Trophoblast cell (in vitro differentiated cells and primary cell): ENCODE results near the gene ERV3-1.
"Not testable (repeated sequence)": the region's sequence is repeated elsewhere in the genome, so short reads cannot be mapped to it uniquely, and the experiment has no call there.

Source experiments
- DNase-seq, 2 donors: peaks; one replicate each; pipeline ENCODE4 v3.0.0-alpha.2; 2016
- H2AFZ ChIP-seq: 2 replicates; pipeline ENCODE4 v1.6.1; 2013; ENCODE audit warnings: low read length, moderate library complexity, mild to moderate bottlenecking; ENCODE audit not compliant: insufficient read depth, poor library complexity
- H2AK5ac ChIP-seq: 2 replicates; pipeline ENCODE4 v1.6.1; 2013; ENCODE audit warnings: mild to moderate bottlenecking, low read length
- H2BK120ac ChIP-seq: 2 replicates; pipeline ENCODE4 v1.6.1; 2013; ENCODE audit warnings: low read length, mild to moderate bottlenecking, moderate library complexity; ENCODE audit not compliant: insufficient read depth, poor library complexity
- H2BK12ac ChIP-seq: 2 replicates; pipeline ENCODE4 v1.6.1; 2013; ENCODE audit warnings: mild to moderate bottlenecking, low read length, moderate library complexity
- H2BK5ac ChIP-seq: 2 replicates; pipeline ENCODE4 v1.6.1; 2013; ENCODE audit warnings: low read length, low read depth, moderate library complexity, mild to moderate bottlenecking; ENCODE audit not compliant: poor library complexity
- H3K14ac ChIP-seq: 2 replicates; pipeline ENCODE4 v1.6.1; 2013; ENCODE audit warnings: mild to moderate bottlenecking, low read length
- H3K18ac ChIP-seq: 2 replicates; pipeline ENCODE4 v1.6.1; 2013; ENCODE audit warnings: mild to moderate bottlenecking, low read length
- H3K23ac ChIP-seq: 2 replicates; pipeline ENCODE4 v1.6.1; 2013; ENCODE audit warnings: low read length
- H3K27ac ChIP-seq: 2 replicates; pipeline ENCODE4 v1.5.1; 2013; ENCODE audit warnings: low read depth, mild to moderate bottlenecking, inconsistent platforms, low read length, moderate library complexity
- H3K27me3 ChIP-seq: 2 replicates; pipeline ENCODE4 v1.6.1; 2013; ENCODE audit warnings: inconsistent platforms, mild to moderate bottlenecking, low read length, moderate library complexity; ENCODE audit not compliant: insufficient read depth
- H3K36me3 ChIP-seq, 2 experiments: 1 replicate in 1 of 2; 2 replicates in 1 of 2; pipeline ENCODE4 v1.6.1; 2013; ENCODE audit warnings: low read length in 2 of 2, mild to moderate bottlenecking in 2 of 2, moderate library complexity in 1 of 2; ENCODE audit not compliant: insufficient read depth in 2 of 2, control insufficient read depth in 1 of 2
- H3K4ac ChIP-seq: 2 replicates; pipeline ENCODE4 v1.6.1; 2013; ENCODE audit warnings: low read depth, mild to moderate bottlenecking, low read length, moderate library complexity
- H3K4me1 ChIP-seq, 2 experiments: 1 replicate in 1 of 2; 2 replicates in 1 of 2; pipeline ENCODE4 v1.6.1; 2013; ENCODE audit warnings: low read length in 2 of 2, mild to moderate bottlenecking in 2 of 2, moderate library complexity in 1 of 2; ENCODE audit not compliant: insufficient read depth in 2 of 2, control insufficient read depth in 1 of 2
- H3K4me2 ChIP-seq: 2 replicates; pipeline ENCODE4 v1.6.1; 2013; ENCODE audit warnings: inconsistent platforms, mild to moderate bottlenecking, low read length, moderate library complexity
- H3K4me3 ChIP-seq: 2 replicates; pipeline ENCODE4 v1.5.1; 2013; ENCODE audit warnings: mild to moderate bottlenecking, low read depth, low read length, inconsistent platforms
- H3K79me1 ChIP-seq: one replicate; pipeline ENCODE4 v1.6.1; 2013; ENCODE audit warnings: low read length
- H3K79me2 ChIP-seq: 2 replicates; pipeline ENCODE4 v1.6.1; 2013; ENCODE audit warnings: low read length, mild to moderate bottlenecking; ENCODE audit not compliant: control insufficient read depth, insufficient read depth, poor library complexity
- H3K9ac ChIP-seq: 2 replicates; pipeline ENCODE4 v1.6.1; 2013; ENCODE audit warnings: mild to moderate bottlenecking, low read length
- H3K9me3 ChIP-seq: 2 replicates; pipeline ENCODE4 v1.6.1; 2013; ENCODE audit warnings: low read depth, mild to moderate bottlenecking, control low read depth, inconsistent platforms, low read length; ENCODE audit not compliant: insufficient read depth
- H4K12ac ChIP-seq: 2 replicates; pipeline ENCODE4 v1.6.1; 2013; ENCODE audit warnings: low read depth, mild to moderate bottlenecking, low read length, moderate library complexity
- H4K8ac ChIP-seq: 2 replicates; pipeline ENCODE4 v1.6.1; 2013; ENCODE audit warnings: low read depth, mild to moderate bottlenecking, low read length, moderate library complexity
- H4K91ac ChIP-seq: one replicate; pipeline ENCODE4 v1.6.1; 2013; ENCODE audit warnings: low read depth, mild to moderate bottlenecking, low read length, moderate library complexity
- WGBS: extraction: QIAGEN DNeasy Blood & Tissue Kit; methylation state at CpG from one replicate; pipeline ENCODE4 v1.1.7; 2013; ENCODE audit warnings: missing lambda C conversion rate; ENCODE audit not compliant: insufficient read length, insufficient coverage; ENCODE audit errors: extremely low coverage; 5-methylcytosine and 5-hydroxymethylcytosine counted together

Gene ERV3-1

GRCh38 chr7:65037740-65038688 is 31.5 kb upstream of the ERV3-1 start:
- peak overlapping the region; percentile 85 for H3K27ac ChIP-seq
- H2BK120ac ChIP-seq: peak overlapping the region; percentile 92
- H2BK12ac ChIP-seq: no peak overlapping the region
- peak overlapping the region; percentile 69 for H2BK5ac ChIP-seq
- H3K14ac ChIP-seq: peak overlapping the region; percentile 29
- H4K91ac ChIP-seq: peak overlapping the region; percentile 72
- peaks cover 6% of the 10 kb centered on the region for H3K79me1 ChIP-seq
- peak overlapping the region; percentile 54 for H3K4me2 ChIP-seq
- H3K18ac ChIP-seq: peak overlapping the region; percentile 64
- peak overlapping the region; percentile 94 for H3K4me3 ChIP-seq
- peak; percentile 87 to 91 for DNase-seq
- no peaks in the 10 kb centered on the region for H3K27me3 ChIP-seq
- WGBS: no CpG with 5 or more reads among the region's 92 CpGs
- H3K4me1 ChIP-seq: no peaks in the 10 kb centered on the region
- H3K9me3 ChIP-seq: no peaks in the 10 kb centered on the region
- peak overlapping the region; percentile 76 for H3K4ac ChIP-seq
- no peaks in the 10 kb centered on the region for H3K36me3 ChIP-seq
- peak overlapping the region; percentile 88 for H4K8ac ChIP-seq
- H3K23ac ChIP-seq: no peak overlapping the region
- peak overlapping the region; percentile 45 for H3K9ac ChIP-seq
- peaks cover 2% of the 10 kb centered on the region for H3K79me2 ChIP-seq
- H4K12ac ChIP-seq: peak overlapping the region; percentile 74
- no peak overlapping the region for H2AK5ac ChIP-seq
- peak overlapping the region; percentile 66 for H2AFZ ChIP-seq

- H3K9ac ChIP-seq, H3K36me3 ChIP-seq, H3K14ac ChIP-seq, H3K4ac ChIP-seq, H3K79me2 ChIP-seq, H3K4me3 ChIP-seq, H2AK5ac ChIP-seq, H3K27ac ChIP-seq, H3K79me1 ChIP-seq, H4K12ac ChIP-seq, H3K4me1 ChIP-seq, DNase-seq, H3K27me3 ChIP-seq, H2AFZ ChIP-seq, H3K9me3 ChIP-seq, H4K8ac ChIP-seq, H3K23ac ChIP-seq, H2BK12ac ChIP-seq, H2BK5ac ChIP-seq, H3K4me2 ChIP-seq, H3K18ac ChIP-seq, H2BK120ac ChIP-seq, H4K91ac ChIP-seq: not testable (repeated sequence)
- WGBS: no CpG with 5 or more reads among the region's 2 CpGs
Measured at GRCh38 chr7:65036526-65036925, 30.0 kb upstream of the ERV3-1 start.

- H2BK12ac ChIP-seq, H3K9ac ChIP-seq, H2AK5ac ChIP-seq, H3K4ac ChIP-seq, H3K14ac ChIP-seq, H3K79me2 ChIP-seq, H4K12ac ChIP-seq, H3K4me2 ChIP-seq, H4K91ac ChIP-seq, H3K79me1 ChIP-seq, H3K4me1 ChIP-seq, H2BK120ac ChIP-seq, H3K23ac ChIP-seq, H3K4me3 ChIP-seq, H2AFZ ChIP-seq, H3K9me3 ChIP-seq, H3K27me3 ChIP-seq, H3K18ac ChIP-seq, H3K36me3 ChIP-seq, H3K27ac ChIP-seq, H2BK5ac ChIP-seq, DNase-seq, H4K8ac ChIP-seq: not testable (repeated sequence)
Measured at GRCh38 chr7:65035469-65035868, 29.0 kb upstream of the ERV3-1 start.

- H4K12ac ChIP-seq, H4K8ac ChIP-seq, H2BK12ac ChIP-seq, H3K4ac ChIP-seq, H3K23ac ChIP-seq, H3K4me1 ChIP-seq, H3K27me3 ChIP-seq, H3K79me1 ChIP-seq, H3K4me2 ChIP-seq, H3K18ac ChIP-seq, H2BK5ac ChIP-seq, H3K9ac ChIP-seq, H4K91ac ChIP-seq, H2AK5ac ChIP-seq, H2AFZ ChIP-seq, H3K27ac ChIP-seq, H3K9me3 ChIP-seq, H3K14ac ChIP-seq, H2BK120ac ChIP-seq, H3K4me3 ChIP-seq, H3K79me2 ChIP-seq, H3K36me3 ChIP-seq: not testable (repeated sequence)
- no CpG with 5 or more reads among the region's 10 CpGs for whole genome bisulfite sequencing
- peak; percentile 21 to 60 for DNase-seq
Measured at GRCh38 chr7:65034120-65034782, 27.8 kb upstream of the ERV3-1 start.
